Measurements from ENCODE around the gene SPRED1.
"Not testable (repeated sequence)": the region's sequence is repeated elsewhere in the genome, so short reads cannot be mapped to it uniquely, and the experiment has no call there.

SPRED1 gene

DNA sequence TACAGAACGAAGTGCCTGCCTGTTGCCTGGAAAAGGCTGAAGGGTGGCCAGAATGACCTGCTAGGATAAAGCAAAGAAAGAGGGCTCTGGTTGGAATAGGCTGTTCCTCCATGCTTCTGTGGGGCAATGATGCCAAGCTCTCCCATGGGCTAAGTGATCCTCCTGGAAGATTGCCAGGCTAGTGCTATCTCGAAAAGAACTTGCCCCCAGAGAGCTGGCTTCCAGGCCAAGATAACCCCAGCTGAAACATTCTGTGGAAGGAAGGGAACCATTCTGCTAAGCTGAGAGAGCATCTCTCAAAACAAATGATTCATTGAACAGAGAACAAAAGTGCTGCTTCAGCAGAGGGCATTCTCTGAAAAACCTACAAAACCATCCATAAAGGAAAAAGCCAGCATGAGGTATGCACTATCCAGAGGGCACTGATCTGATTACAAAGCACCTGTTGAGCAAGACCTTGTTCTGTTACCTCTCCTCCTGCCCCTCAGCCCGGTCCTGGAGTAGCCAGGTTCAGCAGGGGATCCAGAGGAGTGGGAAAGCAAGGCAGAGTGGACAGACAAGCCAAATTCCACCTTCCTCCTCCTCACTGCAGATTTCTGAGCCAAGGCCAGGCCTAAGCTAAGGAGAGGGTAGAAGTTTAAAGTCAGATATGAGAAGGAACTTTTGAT, 31.9 kb upstream of the SPRED1 start:
- TF ChIP-seq GATA1 (IDR thresholded peaks at IDR 0.05; ENCODE audit: low read depth, low read length) (no peak), POLR2A (IDR thresholded peaks at IDR 0.05; ENCODE audit: low read length) (no peak)
- peak; percentile 78 to 85 for DNase-seq

GRCh38 chr15:38224486-38224885, 28.1 kb upstream of the SPRED1 start:
- no peak for DNase-seq
- TF ChIP-seq GATA1 (IDR thresholded peaks at IDR 0.05; ENCODE audit: low read depth, low read length) = no peak
- no peak for TF ChIP-seq POLR2A (IDR thresholded peaks at IDR 0.05; ENCODE audit: low read length)

GRCh38 chr15:38225381-38225780, 27.3 kb upstream of the SPRED1 start:
- no peak for DNase-seq
- TF ChIP-seq GATA1 (IDR thresholded peaks at IDR 0.05; ENCODE audit: low read depth, low read length) (no peak), POLR2A (IDR thresholded peaks at IDR 0.05; ENCODE audit: low read length) (no peak)

DNA sequence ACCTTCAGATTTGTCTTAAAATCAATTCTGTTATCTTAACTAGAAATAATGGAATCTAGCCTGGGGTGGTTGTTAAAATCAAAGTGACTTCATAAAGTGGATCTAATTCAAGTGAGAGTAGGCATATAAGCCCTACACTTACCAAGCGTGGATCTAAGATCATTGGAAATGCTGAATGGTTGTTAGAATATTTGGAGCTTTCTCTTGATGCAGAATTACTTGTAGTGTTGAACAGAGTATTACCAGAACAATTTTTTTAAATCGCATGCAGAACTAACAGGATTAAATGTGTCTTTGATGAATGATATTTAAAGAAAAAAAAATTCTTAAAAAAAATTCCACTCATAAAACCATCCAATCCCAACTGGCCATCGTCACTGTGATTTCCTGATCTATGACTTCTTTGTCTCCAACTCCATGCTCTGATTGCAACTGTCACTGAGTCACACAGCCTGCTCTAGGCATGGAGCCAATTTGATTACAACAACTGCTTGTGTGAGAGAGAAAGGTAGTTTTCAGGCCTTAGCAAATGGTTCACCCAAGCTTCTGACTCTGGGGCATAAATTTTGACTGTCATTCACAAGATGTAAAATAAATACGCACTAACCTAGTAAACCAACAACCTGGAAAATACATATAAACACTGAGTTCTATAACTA, 25.9 kb upstream of the SPRED1 start:
- TF ChIP-seq POLR2A (IDR thresholded peaks at IDR 0.05; ENCODE audit: low read length) = no peak
- no peak for TF ChIP-seq GATA1 (IDR thresholded peaks at IDR 0.05; ENCODE audit: low read depth, low read length)
- DNase-seq = peak; percentile 41 to 55

DNA sequence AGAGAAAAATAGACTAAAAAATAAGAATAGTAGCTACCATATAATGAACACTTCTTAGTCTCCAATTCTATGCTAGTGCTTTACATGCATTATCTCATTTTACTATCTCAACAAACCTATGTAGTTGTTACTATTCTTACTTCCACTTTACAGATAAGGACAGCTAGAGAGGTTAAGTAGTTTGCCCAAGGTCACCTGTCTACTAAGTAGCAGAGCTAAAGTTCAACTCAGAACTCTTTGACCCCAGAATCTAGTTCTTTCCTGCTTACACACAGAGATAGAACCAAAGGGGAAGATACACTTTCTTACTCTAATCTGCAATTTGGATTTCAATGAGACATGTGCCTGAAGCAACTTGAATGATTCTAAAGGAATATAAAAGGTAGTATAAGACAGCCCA, 24.7 kb upstream of the SPRED1 start:
- no peak for TF ChIP-seq GATA1 (IDR thresholded peaks at IDR 0.05; ENCODE audit: low read depth, low read length)
- TF ChIP-seq POLR2A (IDR thresholded peaks at IDR 0.05; ENCODE audit: low read length) = no peak
- no peak for DNase-seq

DNA sequence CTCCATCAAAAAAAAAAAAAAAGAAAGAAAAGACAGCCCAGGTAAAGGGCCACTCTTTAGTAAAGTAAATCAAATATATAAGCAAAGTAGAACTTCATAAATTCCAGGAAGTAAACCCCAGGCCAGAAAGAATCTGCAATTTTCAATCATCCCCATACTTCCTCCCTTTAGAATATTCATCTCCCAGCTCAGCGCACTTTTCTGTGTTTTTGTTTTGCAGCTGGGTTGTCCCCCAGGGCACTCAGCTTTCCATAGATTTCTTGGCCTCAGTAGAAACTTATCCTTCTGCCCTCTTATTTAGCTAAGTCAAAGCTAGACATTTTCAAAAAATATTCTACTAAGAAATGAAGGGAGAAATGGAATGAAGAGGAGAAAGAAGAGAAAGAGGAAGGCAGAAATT, 24.0 kb upstream of the SPRED1 start:
- DNase-seq = no peak
- TF ChIP-seq GATA1 (IDR thresholded peaks at IDR 0.05; ENCODE audit: low read depth, low read length) (no peak), POLR2A (IDR thresholded peaks at IDR 0.05; ENCODE audit: low read length) (no peak)

DNA sequence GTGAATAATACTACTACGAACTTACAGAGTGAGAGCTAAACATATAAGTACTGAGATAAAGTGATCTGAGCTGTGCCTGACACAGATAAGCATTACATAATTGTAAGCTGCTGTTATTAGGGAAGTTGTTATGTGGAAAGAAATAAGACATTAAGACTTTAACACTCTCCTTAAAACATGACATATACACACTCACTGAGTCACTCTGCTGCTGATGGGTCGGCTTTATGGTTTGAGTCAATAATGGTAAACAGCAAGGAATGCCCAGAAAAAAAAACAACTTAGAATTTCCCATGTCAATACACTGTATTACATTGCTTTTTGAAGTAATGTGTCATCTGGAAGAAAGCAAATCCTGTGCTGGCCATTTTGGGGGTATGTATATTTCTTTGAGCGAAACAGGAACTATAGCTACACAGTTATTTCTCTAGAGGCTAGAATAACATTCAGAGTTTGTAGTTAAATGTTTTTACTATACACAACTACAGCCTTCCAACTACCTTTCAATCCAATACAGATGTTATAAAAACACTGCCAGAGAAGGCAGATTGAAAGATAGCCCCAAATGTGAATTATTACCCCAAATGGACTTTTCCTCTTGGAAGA, 22.8 kb upstream of the SPRED1 start:
- peak; percentile 18 to 25 for DNase-seq
- TF ChIP-seq GATA1 (IDR thresholded peaks at IDR 0.05; ENCODE audit: low read depth, low read length) = no peak

GRCh38 chr15:38231436-38231835, 21.2 kb upstream of the SPRED1 start:
- TF ChIP-seq POLR2A (IDR thresholded peaks at IDR 0.05; ENCODE audit: low read length) = no peak
- TF ChIP-seq GATA1 (IDR thresholded peaks at IDR 0.05; ENCODE audit: low read depth, low read length) = no peak
- DNase-seq = no peak

DNA sequence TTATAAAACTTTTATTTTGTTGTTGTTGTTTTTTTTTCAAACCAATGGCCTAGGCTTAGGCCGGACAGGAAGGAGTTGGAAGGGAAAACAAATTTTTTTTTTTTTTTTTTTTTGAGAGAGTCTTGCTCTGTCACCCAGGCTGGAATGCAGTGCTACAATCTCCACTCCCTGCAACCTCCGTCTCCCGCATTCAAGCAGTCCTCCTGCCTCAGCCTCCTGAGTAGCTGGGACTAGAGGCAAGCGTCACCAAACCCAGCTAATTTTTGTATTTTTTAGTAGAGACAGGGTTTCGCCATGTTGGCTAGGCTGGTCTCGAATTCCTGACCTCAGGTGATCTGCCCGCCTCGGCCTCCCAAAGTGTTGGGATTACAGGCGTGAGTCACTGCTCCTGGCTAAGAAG, 15.6 kb upstream of the SPRED1 start:
- DNase-seq = not testable (repeated sequence)

GRCh38 chr15:38238311-38238710, 14.3 kb upstream of the SPRED1 start:
- DNase-seq = no peak
- no peak for TF ChIP-seq POLR2A (IDR thresholded peaks at IDR 0.05; ENCODE audit: low read length)
- no peak for TF ChIP-seq GATA1 (IDR thresholded peaks at IDR 0.05; ENCODE audit: low read depth, low read length)

GRCh38 chr15:38242055-38242454, 10.6 kb upstream of the SPRED1 start:
- DNase-seq = no peak
- no peak for TF ChIP-seq GATA1 (IDR thresholded peaks at IDR 0.05; ENCODE audit: low read depth, low read length)
- TF ChIP-seq POLR2A (IDR thresholded peaks at IDR 0.05; ENCODE audit: low read length) = no peak

GRCh38 chr15:38243278-38244055, 9.2 kb upstream of the SPRED1 start:
- DNase-seq = no peak
- TF ChIP-seq POLR2A (IDR thresholded peaks at IDR 0.05; ENCODE audit: low read length) (no peak), GATA1 (IDR thresholded peaks at IDR 0.05; ENCODE audit: low read depth, low read length) (no peak)

DNA sequence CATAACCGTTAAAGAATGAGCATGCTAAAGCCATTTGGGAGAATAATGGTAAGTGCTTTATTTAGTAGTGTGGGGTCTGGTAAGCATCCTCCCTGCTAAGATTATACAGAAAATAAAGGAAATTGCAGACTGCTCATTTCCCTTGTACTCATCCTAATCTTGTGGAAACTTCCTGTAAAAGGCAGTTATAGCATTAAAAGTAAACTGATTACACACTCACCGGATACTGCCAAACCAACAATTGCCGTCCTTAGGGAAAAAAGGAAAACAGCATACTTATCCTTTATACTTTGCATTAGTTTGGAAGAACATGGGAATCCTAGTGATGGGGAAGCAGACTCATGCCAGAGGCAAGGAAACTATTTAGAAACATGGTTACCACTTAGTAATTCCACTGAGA, 5.3 kb upstream of the SPRED1 start:
- TF ChIP-seq POLR2A (IDR thresholded peaks at IDR 0.05; ENCODE audit: low read length) (no peak), GATA1 (IDR thresholded peaks at IDR 0.05; ENCODE audit: low read depth, low read length) (no peak)
- no peak for DNase-seq

GRCh38 chr15:38253351-38253781, 730 bp downstream of the SPRED1 start:
- TF ChIP-seq POLR2A (IDR thresholded peaks at IDR 0.05; ENCODE audit: low read length) (no peak), GATA1 (IDR thresholded peaks at IDR 0.05; ENCODE audit: low read depth, low read length) (no peak)
- DNase-seq = peak; percentile 54 to 65

Data from erythroblast (primary cell).